ENCODE results near the gene AKTIP.

GRCh38 chr16:53446090-53446489 is 56.9 kb downstream of the AKTIP start:
- no peak for TF ChIP-seq ZNF274 (IDR thresholded peaks at IDR 0.05; ENCODE audit: low read depth, low read length)
- no peak for TF ChIP-seq SUZ12 (IDR thresholded peaks at IDR 0.05; ENCODE audit: extremely low read depth, insufficient read depth, insufficient read length)
- TF ChIP-seq YY1 (IDR thresholded peaks at IDR 0.05; ENCODE audit: insufficient read depth, insufficient read length) = no peak

All from NT2/D1 (cell line).